GM12801 (cell line): ENCODE data around the gene SSC4D.

Source experiments
- CTCF ChIP-seq: IDR thresholded peaks from one replicate; pipeline ENCODE4 v1.5.1; 2011; ENCODE audit warnings: control low read depth; ENCODE audit not compliant: insufficient read length; ENCODE audit errors: extremely low read depth

Gene SSC4D

GRCh38 chr7:76409537-76409936 is at the start of gene SSC4D:
Gene SSC4D, minus strand, starts transcription at chr7:76409697. Its CDS starts 5,258 bp downstream, at chr7:76404439.
- no peak for TF ChIP-seq CTCF

- no peak for TF ChIP-seq CTCF
These were observed 21.3 kb upstream of the SSC4D start for GRCh38 chr7:76430836-76431235.

- TF ChIP-seq CTCF = no peak
These were observed 20.7 kb upstream of the SSC4D start for GRCh38 chr7:76430211-76430610.

GRCh38 chr7:76428868-76429805 is 19.6 kb upstream of the SSC4D start:
- TF ChIP-seq CTCF = no peak

- no peak for TF ChIP-seq CTCF
These were observed 18.8 kb upstream of the SSC4D start for GRCh38 chr7:76428149-76428823.

- no peak for TF ChIP-seq CTCF
These were observed 18.1 kb upstream of the SSC4D start for GRCh38 chr7:76427635-76428034.

GRCh38 chr7:76426246-76426645 is 16.7 kb upstream of the SSC4D start:
- TF ChIP-seq CTCF = no peak
